ENCODE results near the gene PPP1R26. TPM values are rescaled to one million over a fixed set of nuclear protein-coding genes. Genes with fewer than 3 reads are reported as not detected.

PPP1R26 gene
- polyA plus RNA-seq, 12 donors, result 9.2 to 15.6 (median 10.6) TPM; not detected in 1

- no peak for DNase-seq
Measured at GRCh38 chr9:135485832-135486231, 6.2 kb downstream of the PPP1R26 start.

- DNase-seq, result no peak
Measured at GRCh38 chr9:135486267-135487065, 6.9 kb downstream of the PPP1R26 start.

GRCh38 chr9:135487281-135488012 is 7.9 kb downstream of the PPP1R26 start:
- DNase-seq, result no peak

DNA sequence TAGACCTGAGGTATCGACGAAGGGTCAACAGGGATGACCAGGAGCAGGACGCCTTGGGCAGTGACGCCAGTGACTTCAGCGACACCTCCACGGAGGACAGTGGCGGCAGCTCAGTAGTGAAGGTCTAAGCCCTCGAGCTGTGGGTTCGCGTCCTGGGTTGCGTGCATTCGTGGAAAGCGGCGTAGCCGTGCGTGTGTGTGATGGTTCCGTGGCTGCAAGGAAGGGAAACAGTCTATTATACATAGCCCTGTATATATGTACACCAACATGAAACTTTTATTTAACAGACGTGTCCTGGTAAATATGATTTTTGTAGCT is 8.4 kb downstream of the PPP1R26 start:
- no peak for DNase-seq

GRCh38 chr9:135488527-135488926 is 8.9 kb downstream of the PPP1R26 start:
- no peak for DNase-seq

DNA sequence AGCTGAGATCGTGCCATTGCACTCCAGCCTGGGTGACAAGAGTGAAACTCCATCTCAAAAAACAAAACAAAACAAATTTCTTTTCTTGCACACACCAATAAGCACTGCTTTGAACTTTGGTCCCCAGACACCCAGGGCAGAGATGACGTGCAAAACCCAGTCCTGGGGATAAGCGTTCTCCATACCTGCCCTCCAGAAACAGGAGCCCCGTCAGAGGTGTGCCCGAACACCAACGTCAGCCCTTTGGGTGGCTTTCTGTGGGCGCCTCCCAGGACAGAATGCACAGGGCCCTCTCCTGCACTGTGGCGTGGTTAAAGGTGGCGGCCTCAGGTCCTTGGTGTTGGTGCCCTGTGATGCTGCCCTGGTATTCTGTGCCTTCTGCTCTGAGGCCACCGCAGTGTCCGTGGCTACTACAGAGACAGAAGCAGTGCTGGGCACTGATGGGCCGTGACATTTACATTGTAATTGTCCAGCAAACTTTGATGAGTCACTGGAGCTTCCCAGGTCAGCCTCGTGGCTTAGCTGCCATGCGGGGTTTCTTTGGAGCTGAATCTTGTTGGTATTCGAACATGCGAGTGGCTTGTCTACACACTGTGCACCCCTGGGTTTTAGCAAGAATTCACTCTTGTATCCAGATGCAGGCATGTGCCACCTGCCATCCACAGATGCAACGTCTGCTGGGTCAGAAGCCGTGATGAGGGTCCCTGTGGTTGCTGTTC is 9.8 kb downstream of the PPP1R26 start:
- no peak for DNase-seq

DNA sequence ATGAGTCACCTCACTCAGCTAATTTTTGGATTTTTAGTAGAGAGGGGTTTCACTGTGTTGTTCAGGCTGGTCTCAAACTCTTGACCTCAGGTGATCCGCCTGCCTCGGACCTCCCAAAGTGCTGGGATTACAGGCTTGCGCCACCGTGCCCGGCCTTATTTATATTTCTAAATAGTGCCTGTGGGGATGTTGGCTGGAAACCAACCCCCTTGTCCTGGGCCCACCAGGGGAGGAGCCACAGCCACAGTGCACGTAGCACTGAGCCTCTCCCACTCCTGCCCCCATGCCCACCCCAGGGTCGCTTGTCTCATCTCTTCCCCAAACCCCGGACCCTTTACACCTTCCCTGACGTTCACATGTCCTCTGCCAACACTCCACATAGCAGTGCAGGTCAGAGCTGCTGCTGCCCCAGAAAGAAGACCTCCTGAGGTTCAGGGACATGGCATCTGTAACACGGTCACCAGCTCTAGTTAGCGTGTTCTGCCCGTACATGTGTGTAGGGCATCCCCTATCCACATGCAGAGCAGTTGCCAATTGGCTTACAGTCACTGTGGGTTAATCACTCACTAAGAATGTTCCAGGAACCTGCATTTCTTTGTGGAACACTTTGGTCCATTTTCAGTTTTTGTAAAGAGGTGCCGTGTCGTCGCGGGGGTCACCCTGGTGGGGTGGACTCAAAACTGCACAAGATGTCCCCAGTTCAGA is 10.7 kb downstream of the PPP1R26 start:
- DNase-seq, result no peak

DNA sequence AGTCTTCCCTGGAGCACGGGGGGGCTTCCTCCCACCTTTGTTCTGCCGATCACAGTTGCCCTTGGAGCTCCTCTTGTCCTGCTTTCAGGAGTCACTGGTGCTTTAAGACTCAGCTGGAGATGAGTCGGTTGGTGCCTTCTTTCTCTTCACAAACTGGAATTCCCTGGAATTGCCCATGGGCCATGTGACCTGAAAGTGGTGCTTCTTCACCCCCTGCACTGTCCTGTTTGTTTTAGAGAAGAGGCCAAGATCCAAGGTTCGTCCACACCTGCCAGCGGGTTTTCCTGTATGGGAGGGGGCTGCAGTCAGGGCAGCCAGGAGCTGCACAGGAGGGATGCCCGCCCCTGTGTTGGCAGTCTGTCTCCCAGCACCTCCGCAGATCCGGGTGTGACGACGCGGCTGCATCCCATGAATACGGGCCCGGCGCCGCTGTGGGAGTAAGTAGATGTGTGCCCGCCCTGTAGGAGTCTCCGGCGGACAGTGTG is 11.4 kb downstream of the PPP1R26 start:
- no peak for DNase-seq

DNA sequence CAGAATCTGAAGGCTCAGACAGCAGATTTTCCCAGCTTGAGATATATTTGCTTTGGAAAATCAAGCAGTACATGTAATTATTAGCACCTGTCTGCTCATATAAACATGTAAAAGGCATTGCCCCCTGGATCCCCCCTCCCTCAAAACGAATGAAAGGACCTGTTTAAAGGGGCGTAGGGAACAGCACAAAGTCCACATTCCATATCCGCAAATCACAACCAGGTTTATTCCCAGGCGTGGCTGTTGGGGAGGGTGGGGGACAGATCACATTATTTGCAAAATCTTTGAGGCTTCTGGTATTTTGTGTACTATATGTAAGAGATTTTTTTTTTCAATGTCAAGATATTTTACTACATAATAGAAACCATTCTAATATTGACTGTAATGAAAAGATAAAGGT is 12.2 kb downstream of the PPP1R26 start:
- DNase-seq, result no peak

DNA sequence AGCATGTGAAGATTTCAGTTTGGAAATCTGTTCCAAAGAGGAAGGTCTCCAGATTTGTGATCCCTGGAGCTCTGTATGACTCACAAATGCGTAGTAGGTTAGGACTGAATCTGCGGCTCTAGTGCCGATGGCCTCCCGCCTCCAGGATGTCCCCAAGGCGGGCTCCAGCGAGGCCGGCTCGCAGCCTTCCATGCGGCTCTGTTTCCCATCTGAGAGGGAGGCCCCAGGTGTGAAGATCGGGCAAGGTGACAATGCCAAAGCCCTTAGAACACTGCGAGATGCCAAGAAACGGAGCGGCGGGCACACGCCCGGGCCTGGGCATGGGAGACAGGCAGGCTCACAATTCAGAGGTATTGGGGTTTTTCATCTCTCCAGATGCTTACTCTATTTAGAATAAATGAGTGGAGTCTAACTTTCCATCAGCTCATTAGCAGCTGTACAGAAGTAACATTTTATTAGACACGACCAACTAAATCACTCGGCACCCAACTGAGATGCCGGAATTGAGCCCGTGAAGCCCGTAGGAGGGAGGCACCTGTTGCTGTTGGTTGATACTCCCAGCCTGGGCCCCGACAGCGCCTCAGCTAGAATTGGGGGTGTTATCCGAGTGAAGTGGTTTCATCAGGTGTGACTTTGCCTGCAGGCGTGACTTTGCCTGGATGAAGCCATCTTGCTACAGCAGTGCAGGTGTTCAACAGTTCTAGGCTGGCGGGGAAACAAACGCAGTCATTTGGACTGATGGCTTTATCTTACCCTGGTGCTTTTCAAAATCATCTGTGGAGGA is 13.5 kb downstream of the PPP1R26 start:
- no peak for DNase-seq

DNA sequence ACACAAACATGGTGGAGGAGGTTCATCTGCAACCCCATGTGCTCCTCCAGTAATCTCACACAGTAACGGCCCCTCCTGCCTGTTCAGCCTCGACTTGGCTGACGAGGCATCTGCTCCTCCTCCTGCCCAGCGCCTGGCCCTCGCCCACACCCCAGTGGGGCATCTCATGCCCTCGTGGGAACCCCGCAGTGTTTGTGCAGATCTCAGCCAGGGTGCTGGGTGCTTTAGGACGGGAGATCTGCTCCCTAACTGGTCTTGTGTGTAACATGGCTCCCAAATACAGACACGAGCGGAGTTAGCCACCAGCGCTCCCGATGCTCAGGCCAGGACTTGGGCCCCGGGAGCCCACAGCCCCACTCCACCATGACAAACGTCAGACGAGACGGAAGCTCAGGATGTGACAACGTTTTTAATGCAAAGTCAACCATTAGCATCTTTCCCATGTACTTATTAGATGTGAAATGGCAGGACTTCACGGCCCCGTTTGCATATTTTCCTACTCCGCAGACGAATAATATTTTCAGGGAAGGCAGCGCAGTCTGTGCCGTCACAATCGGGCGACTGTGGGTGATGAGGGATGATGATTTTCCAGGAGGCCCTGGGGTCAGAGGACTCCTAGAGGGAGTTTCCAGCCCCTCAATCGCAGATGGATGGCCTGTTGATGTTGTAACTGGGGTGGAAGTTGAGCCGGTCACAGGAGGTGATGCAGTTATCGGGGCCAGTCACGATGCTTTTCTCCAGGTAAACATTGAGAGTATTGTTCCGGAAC is 15.4 kb downstream of the PPP1R26 start:
- DNase-seq, result no peak

DNA sequence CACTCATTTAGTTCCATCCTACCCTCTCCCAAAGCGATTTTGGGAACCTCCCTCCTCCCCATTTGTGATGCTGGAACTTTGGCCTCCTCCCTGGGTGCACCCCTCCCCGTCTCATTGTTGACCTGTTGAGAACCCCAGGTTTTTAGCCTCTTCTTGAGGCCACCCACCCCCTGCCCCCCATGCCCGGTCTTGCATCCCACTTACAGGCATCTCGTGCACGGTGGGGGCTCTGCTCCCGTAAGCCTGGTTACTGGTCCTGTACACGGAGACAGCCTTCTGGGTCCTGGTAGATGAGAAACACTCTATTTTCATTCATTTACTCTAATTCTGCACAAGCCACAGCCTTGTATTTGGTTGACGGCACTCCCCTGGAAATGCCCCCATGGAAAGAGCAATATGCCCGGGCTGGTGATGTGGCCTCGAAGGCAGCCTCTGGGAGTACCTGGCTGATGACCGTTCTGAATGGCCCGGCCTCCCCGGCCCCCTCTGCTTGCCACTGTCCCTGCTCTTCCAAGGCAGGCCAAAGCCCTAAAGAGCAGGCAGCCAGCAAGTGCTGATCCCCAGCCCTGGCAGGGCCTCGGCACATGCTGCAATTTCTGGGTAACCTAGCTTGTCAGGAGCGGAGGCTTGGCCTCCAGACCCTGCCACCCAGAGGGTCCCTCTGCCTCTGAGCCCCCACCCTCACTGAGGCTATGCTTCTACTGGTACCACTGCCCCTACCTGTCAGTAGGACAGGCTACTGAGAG is 19.0 kb downstream of the PPP1R26 start:
- DNase-seq, result no peak

- DNase-seq, result peak; percentile 90
Measured at GRCh38 chr9:135499326-135500070, 19.9 kb downstream of the PPP1R26 start.

DNA sequence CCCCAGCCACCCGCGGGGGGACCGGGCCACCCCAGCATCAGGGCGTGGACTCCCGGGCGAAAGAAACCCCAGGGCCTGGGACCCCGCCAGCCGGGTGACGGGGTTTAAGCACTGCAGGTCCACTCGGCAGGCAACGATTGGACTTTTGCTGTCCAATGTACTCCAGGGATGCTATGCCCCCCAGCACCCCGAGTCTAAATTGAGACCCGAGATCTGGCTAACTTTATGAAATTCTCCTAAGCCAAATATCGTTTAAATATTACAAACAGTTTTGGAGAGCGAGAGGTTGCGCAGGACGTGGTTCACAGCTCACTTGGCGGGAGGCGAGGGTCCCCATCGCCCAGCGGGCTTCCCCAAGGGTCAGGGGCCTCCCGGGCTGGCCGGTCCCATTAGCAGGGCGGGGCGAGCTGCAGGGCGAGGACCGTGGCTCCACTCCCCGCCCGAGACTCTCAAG is 20.5 kb downstream of the PPP1R26 start:
- no peak for DNase-seq

- DNase-seq, result peak; percentile 84
Measured at GRCh38 chr9:135500525-135501260, 21.1 kb downstream of the PPP1R26 start, which contains the start of gene MRPS2. Gene MRPS2, plus strand, starts transcription at chr9:135500682. Its CDS starts 29 bp downstream, at chr9:135500711.

GRCh38 chr9:135501261-135502167 is 21.9 kb downstream of the PPP1R26 start:
- no peak for DNase-seq

Data from muscle of arm (tissue), 12 donors.